Retina (tissue), 1 donor: Measurements from ENCODE around the gene LRP1B.

Experiments
- DNase-seq: peaks from one replicate; pipeline ENCODE4 v3.0.0-alpha.2; 2016

Gene LRP1B

GRCh38 chr2:141737492-141738255 lies 393.1 kb downstream of the LRP1B start:
- no peak for DNase-seq

GRCh38 chr2:141736466-141736865 lies 394.4 kb downstream of the LRP1B start:
- DNase-seq, result no peak

GRCh38 chr2:141728886-141729285 lies 401.9 kb downstream of the LRP1B start:
- peak; percentile 15 for DNase-seq

GRCh38 chr2:141728142-141728541 lies 402.7 kb downstream of the LRP1B start:
- DNase-seq, result no peak

GRCh38 chr2:141724426-141724825 lies 406.4 kb downstream of the LRP1B start:
- no peak for DNase-seq

GRCh38 chr2:141723814-141724213 lies 407.0 kb downstream of the LRP1B start:
- no peak for DNase-seq

GRCh38 chr2:141720476-141720875 lies 410.3 kb downstream of the LRP1B start:
- DNase-seq, result no peak

GRCh38 chr2:141714496-141714895 lies 416.3 kb downstream of the LRP1B start:
- no peak for DNase-seq

GRCh38 chr2:141711627-141712026 lies 419.2 kb downstream of the LRP1B start:
- DNase-seq, result no peak

- DNase-seq, result no peak
Measured at GRCh38 chr2:141710589-141711239, 420.1 kb downstream of the LRP1B start.

GRCh38 chr2:141709756-141710155 lies 421.1 kb downstream of the LRP1B start:
- DNase-seq, result no peak

- DNase-seq, result no peak
Measured at GRCh38 chr2:141707486-141707885, 423.3 kb downstream of the LRP1B start.

- DNase-seq, result no peak
Measured at GRCh38 chr2:141704541-141704940, 426.3 kb downstream of the LRP1B start.

GRCh38 chr2:141703501-141703900 lies 427.3 kb downstream of the LRP1B start:
- DNase-seq, result no peak

- DNase-seq, result no peak
Measured at GRCh38 chr2:141701618-141702017, 429.2 kb downstream of the LRP1B start.

- no peak for DNase-seq
Measured at GRCh38 chr2:141699573-141699972, 431.2 kb downstream of the LRP1B start.

- no peak for DNase-seq
Measured at GRCh38 chr2:141698500-141698899, 432.3 kb downstream of the LRP1B start.

- no peak for DNase-seq
Measured at GRCh38 chr2:141697035-141697434, 433.8 kb downstream of the LRP1B start.

GRCh38 chr2:141694180-141694579 lies 436.6 kb downstream of the LRP1B start:
- DNase-seq, result no peak

GRCh38 chr2:141692829-141693228 lies 438.0 kb downstream of the LRP1B start:
- DNase-seq, result no peak

- DNase-seq, result no peak
Measured at GRCh38 chr2:141676139-141676538, 454.7 kb downstream of the LRP1B start.

GRCh38 chr2:141666191-141666590 lies 464.6 kb downstream of the LRP1B start:
- no peak for DNase-seq

GRCh38 chr2:141660232-141660631 lies 470.6 kb downstream of the LRP1B start:
- DNase-seq, result no peak

- DNase-seq, result no peak
Measured at GRCh38 chr2:141654311-141654710, 476.5 kb downstream of the LRP1B start.

GRCh38 chr2:141653184-141653583 lies 477.6 kb downstream of the LRP1B start:
- no peak for DNase-seq
